Glutamatergic neuron (in vitro differentiated cells): Measurements from ENCODE around the gene KIF12. TPM values are rescaled to one million over a fixed set of nuclear protein-coding genes. Genes with fewer than 3 reads are reported as not detected.
A peak's percentile ranks its signal among the peaks of the same experiment; 100 is the strongest.

Experiments
- DNase-seq: peaks from one replicate; pipeline ENCODE4 v3.0.0; 2022
- H3K27ac Mint-ChIP-seq: one replicate; pipeline ENCODE4 v1.8.0; 2020; ENCODE audit warnings: mild to moderate bottlenecking, mixed read lengths, inconsistent platforms; ENCODE audit not compliant: unreplicated experiment
- H3K27me3 Mint-ChIP-seq: one replicate; pipeline ENCODE4 v1.8.0; 2020; ENCODE audit warnings: mild to moderate bottlenecking, moderate library complexity, mixed read lengths, inconsistent platforms; ENCODE audit not compliant: unreplicated experiment
- H3K36me3 Mint-ChIP-seq: one replicate; pipeline ENCODE4 v1.8.0; 2020; ENCODE audit warnings: mild to moderate bottlenecking, mixed read lengths, inconsistent platforms; ENCODE audit not compliant: unreplicated experiment
- H3K4me1 Mint-ChIP-seq: one replicate; pipeline ENCODE4 v1.8.0; 2020; ENCODE audit warnings: mild to moderate bottlenecking, low read depth, mixed read lengths, inconsistent platforms; ENCODE audit not compliant: unreplicated experiment
- H3K4me3 Mint-ChIP-seq: one replicate; pipeline ENCODE4 v1.8.0; 2020; ENCODE audit warnings: mild to moderate bottlenecking, mixed read lengths, inconsistent platforms; ENCODE audit not compliant: unreplicated experiment
- H3K9me3 Mint-ChIP-seq: one replicate; pipeline ENCODE4 v1.8.0; 2020; ENCODE audit warnings: mild to moderate bottlenecking, moderate library complexity, mixed read lengths, inconsistent platforms; ENCODE audit not compliant: unreplicated experiment
- total RNA-seq: library from RNA; stranded (reverse); fragmentation: NEBNext Ultra II Directional; extraction: Animal tissue kit (Norgen Biotek cat#: 25700); gene quantifications from one replicate; pipeline ENCODE4 v1.2.1, GENCODE V29; 2021; ENCODE audit not compliant: unreplicated experiment
- TF ChIP-seq, protein P1 (sequence below): fragments of 200-600 bp; sonication (generic); IDR thresholded peaks from one replicate; pipeline ENCODE4 v1.5.0; 2021; ENCODE audit not compliant: partially characterized antibody, unreplicated experiment

The KIF12 gene
- total RNA-seq, 1 donor from 2014 or later, result 0.93 TPM

DNA sequence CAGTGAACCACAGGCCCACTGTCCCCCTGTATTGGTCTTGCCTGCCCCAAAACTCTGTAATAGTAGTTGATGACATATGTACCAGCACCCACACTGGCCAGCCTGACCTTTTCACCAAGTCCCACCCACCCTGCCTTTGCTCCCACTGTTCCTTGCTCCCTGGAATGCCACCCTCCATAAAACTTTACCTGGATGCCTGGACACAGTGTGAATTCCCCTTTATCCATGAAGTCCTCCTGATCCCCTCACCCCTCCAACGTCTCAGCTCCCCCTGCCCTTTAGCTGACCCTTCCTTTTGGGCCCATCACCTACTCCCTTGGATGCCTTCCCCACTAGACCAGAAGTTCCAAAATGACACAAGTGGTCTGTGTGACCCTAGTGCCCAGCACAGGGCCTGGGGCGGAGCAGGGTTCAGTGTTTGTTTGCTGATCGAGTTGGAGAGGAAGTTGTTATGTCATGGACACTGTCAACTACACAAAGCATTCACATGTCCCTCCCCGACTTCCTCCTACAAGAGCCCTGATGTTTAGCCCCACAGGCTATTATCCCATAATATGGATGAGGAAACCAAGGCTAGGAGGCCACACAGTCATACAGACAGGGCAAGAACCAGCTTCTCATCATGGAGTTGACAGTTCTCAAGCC lies 37.1 kb downstream of the KIF12 start:
- Mint-ChIP-seq H3K27me3 (no peaks in the 10 kb centered on the region), H3K9me3 (peaks cover 5% of the 10 kb centered on the region), H3K4me1 (peaks cover 11% of the 10 kb centered on the region), H3K27ac (no peak overlapping the region), H3K4me3 (no peak overlapping the region), H3K36me3 (peaks cover 7% of the 10 kb centered on the region)
- TF ChIP-seq, protein P1, sequence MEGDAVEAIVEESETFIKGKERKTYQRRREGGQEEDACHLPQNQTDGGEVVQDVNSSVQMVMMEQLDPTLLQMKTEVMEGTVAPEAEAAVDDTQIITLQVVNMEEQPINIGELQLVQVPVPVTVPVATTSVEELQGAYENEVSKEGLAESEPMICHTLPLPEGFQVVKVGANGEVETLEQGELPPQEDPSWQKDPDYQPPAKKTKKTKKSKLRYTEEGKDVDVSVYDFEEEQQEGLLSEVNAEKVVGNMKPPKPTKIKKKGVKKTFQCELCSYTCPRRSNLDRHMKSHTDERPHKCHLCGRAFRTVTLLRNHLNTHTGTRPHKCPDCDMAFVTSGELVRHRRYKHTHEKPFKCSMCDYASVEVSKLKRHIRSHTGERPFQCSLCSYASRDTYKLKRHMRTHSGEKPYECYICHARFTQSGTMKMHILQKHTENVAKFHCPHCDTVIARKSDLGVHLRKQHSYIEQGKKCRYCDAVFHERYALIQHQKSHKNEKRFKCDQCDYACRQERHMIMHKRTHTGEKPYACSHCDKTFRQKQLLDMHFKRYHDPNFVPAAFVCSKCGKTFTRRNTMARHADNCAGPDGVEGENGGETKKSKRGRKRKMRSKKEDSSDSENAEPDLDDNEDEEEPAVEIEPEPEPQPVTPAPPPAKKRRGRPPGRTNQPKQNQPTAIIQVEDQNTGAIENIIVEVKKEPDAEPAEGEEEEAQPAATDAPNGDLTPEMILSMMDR, result no peak
- DNase-seq, result no peak

DNA sequence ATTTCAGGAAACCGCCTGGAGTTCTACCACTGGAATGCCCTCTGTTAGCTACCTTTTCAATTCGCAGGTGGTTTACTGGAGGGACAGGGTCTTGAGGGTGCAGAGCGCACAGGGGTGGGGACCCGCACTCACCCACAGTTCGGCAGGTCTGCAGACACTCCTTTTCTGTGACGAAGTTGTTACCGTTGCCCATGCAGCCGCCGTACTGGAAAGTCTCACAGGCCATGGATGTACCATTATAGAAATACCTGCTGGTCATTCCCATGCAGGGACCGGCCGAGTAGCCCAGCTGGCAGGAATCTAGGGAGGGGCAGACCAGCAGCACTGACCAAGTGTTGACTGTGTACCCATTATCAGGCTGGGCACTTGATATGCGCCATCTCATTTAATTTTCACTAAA lies 37.8 kb downstream of the KIF12 start:
- no peak for DNase-seq
- H3K4me1 Mint-ChIP-seq, result peaks cover 11% of the 10 kb centered on the region
- H3K27me3 Mint-ChIP-seq, result peaks cover 2% of the 10 kb centered on the region
- H3K27ac Mint-ChIP-seq, result no peak overlapping the region
- no peak overlapping the region for H3K4me3 Mint-ChIP-seq
- TF ChIP-seq, protein P1, result no peak
- peaks cover 5% of the 10 kb centered on the region for H3K9me3 Mint-ChIP-seq
- H3K36me3 Mint-ChIP-seq, result peaks cover 8% of the 10 kb centered on the region

DNA sequence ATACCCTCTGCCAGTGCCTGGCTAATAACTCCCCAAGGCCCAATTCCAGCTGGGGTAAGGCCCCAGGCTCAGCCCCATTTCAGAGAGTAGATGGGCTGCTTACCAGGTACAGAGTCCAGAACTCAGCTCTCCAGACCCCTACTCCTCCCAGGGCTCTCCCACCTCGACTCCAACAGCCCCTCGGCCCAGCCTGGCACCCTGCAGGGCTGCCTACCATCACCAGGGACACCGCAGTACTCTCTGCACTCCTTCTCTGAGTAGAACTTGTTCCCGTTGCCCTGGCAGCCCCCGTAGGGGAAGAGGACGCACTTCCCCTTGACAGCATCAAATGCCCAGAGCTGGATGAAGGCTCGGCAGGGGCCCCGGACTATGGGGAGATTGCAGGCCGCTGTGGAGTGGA lies 38.4 kb downstream of the KIF12 start:
- peaks cover 8% of the 10 kb centered on the region for H3K9me3 Mint-ChIP-seq
- DNase-seq, result no peak
- H3K27me3 Mint-ChIP-seq, result peaks cover 2% of the 10 kb centered on the region
- TF ChIP-seq, protein P1, result no peak
- no peak overlapping the region for H3K4me3 Mint-ChIP-seq
- H3K27ac Mint-ChIP-seq, result no peak overlapping the region
- peaks cover 8% of the 10 kb centered on the region for H3K36me3 Mint-ChIP-seq
- H3K4me1 Mint-ChIP-seq, result peaks cover 14% of the 10 kb centered on the region

DNA sequence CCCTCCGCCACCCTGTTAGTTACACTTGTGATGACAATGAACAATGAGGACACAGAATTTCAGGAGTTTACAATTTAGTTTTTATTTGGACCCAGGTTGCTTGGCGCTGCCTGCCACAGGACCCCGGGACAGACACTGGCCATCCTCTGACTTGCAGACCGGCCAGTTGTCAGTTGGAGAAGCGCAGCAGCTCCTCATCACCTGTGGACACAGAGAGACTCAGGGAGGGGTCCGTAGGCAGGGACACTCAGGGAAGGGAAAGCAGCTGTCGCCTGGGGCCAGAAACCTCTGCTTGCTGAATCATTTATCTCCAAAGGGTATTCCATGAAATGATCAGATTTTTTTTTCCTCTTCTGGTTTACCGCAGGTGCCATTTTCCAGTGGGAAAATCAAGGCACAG lies 39.0 kb downstream of the KIF12 start:
- Mint-ChIP-seq H3K9me3 (peaks cover 8% of the 10 kb centered on the region), H3K27me3 (peaks cover 2% of the 10 kb centered on the region), H3K27ac (no peak overlapping the region), H3K36me3 (peaks cover 8% of the 10 kb centered on the region), H3K4me3 (peak overlapping the region; percentile 44), H3K4me1 (peaks cover 16% of the 10 kb centered on the region)
- DNase-seq, result no peak
- TF ChIP-seq, protein P1, result no peak

DNA sequence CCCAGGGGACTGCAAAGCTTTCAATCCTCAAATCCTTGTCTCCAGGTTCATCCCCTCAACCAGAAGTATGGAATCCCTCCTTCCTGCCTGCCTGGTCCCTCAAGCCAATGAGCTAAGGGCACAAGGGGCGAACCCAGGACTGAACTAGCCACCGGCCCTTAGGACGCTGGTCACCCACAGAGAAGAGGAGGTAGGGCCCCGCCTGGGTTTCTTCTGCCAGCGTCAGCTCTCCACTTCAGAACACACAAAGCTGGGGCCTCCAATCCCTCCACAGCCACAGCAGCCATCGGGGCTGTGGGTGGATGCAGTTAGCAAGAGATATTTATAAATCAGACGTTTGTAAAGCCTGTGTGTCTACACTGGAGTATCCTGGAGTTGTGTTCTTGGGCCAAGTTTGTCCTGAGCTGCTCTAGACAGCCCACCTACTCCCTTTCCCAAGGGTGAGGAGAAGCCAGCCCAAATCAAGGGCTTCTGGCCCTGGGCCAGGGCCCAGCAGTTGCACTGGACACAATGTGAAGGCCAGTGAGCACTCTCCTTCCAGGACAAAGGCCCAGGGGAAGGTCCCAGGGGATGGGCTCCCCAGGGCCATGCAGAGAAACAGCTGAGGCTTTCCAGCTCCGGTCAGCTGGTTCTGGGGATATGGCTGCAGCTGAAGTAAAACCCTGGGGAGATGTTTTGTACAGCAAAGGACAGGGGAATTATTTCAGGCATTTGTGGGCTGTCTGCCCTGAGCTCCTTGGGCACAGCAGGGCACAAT lies 39.9 kb downstream of the KIF12 start:
- peak; percentile 57 for DNase-seq
- Mint-ChIP-seq H3K36me3 (peaks cover 8% of the 10 kb centered on the region), H3K9me3 (peaks cover 8% of the 10 kb centered on the region), H3K27me3 (peaks cover 2% of the 10 kb centered on the region), H3K4me1 (peaks cover 16% of the 10 kb centered on the region), H3K4me3 (peak overlapping the region; percentile 44), H3K27ac (no peak overlapping the region)
- TF ChIP-seq, protein P1, result no peak
